H9 (cell line): ENCODE measurements around the gene FRYL. TPM values are rescaled to one million over a fixed set of nuclear protein-coding genes. Genes with fewer than 3 reads are reported as not detected.

Source experiments
- DNase-seq: peaks from one replicate; pipeline ENCODE4 v3.0.0-alpha.2; 2017
- H2AFZ ChIP-seq: one replicate; pipeline ENCODE4 v1.6.1; 2013; ENCODE audit warnings: mild to moderate bottlenecking, low read length, control low read depth, moderate library complexity
- H2AK5ac ChIP-seq: 2 replicates; pipeline ENCODE4 v1.6.1; 2013; ENCODE audit warnings: low read length, control low read depth, mixed read lengths; ENCODE audit not compliant: insufficient read length
- H2BK120ac ChIP-seq: one replicate; pipeline ENCODE4 v1.6.1; 2013; ENCODE audit warnings: low read depth, mild to moderate bottlenecking, low read length, control low read depth, inconsistent platforms; ENCODE audit not compliant: poor library complexity, severe bottlenecking
- H2BK12ac ChIP-seq: 2 replicates; pipeline ENCODE4 v1.6.1; 2013; ENCODE audit warnings: low read length, control low read depth, mixed read lengths, low read depth; ENCODE audit not compliant: insufficient read length
- H2BK15ac ChIP-seq: 2 replicates; pipeline ENCODE4 v1.6.1; 2013; ENCODE audit warnings: low read depth, low read length, control low read depth
- H2BK20ac ChIP-seq: one replicate; pipeline ENCODE4 v1.6.1; 2013; ENCODE audit warnings: low read depth, mild to moderate bottlenecking, low read length, control low read depth, inconsistent platforms; ENCODE audit not compliant: poor library complexity, severe bottlenecking
- H2BK5ac ChIP-seq: 2 replicates; pipeline ENCODE4 v1.6.1; 2013; ENCODE audit warnings: low read length, control low read depth, mixed read lengths; ENCODE audit not compliant: insufficient read length
- H3K14ac ChIP-seq: 2 replicates; pipeline ENCODE4 v1.6.1; 2013; ENCODE audit warnings: low read length, control low read depth; ENCODE audit not compliant: insufficient read depth
- H3K18ac ChIP-seq: 2 replicates; pipeline ENCODE4 v1.6.1; 2013; ENCODE audit warnings: low read depth, mild to moderate bottlenecking, mixed read lengths, low read length, control low read depth; ENCODE audit not compliant: insufficient read length
- H3K23ac ChIP-seq: 2 replicates; pipeline ENCODE4 v1.6.1; 2013; ENCODE audit warnings: low read length, control low read depth, mixed read lengths, low read depth; ENCODE audit not compliant: insufficient read length
- H3K23me2 ChIP-seq: 2 replicates; pipeline ENCODE4 v1.6.1; 2013; ENCODE audit warnings: low read depth, mild to moderate bottlenecking, mixed read lengths, low read length, control low read depth; ENCODE audit not compliant: insufficient read length, poor library complexity, severe bottlenecking
- H3K27ac ChIP-seq: 2 replicates; pipeline ENCODE4 v1.5.1; 2013; ENCODE audit warnings: low read length, control low read depth, mixed read lengths, low read depth; ENCODE audit not compliant: insufficient read length
- H3K27me3 ChIP-seq: 2 replicates; pipeline ENCODE4 v1.6.1; 2013; ENCODE audit warnings: low read length, control low read depth, inconsistent platforms; ENCODE audit not compliant: insufficient read depth
- H3K4ac ChIP-seq: 2 replicates; pipeline ENCODE4 v1.6.1; 2013; ENCODE audit warnings: low read depth, mild to moderate bottlenecking, control low read depth, inconsistent platforms, low read length, moderate library complexity
- H3K4me1 ChIP-seq: 2 replicates; pipeline ENCODE4 v1.6.1; 2013; ENCODE audit warnings: low read length, control low read depth, inconsistent platforms; ENCODE audit not compliant: insufficient read depth
- H3K4me2 ChIP-seq: 2 replicates; pipeline ENCODE4 v1.6.1; 2013; ENCODE audit warnings: low read length, control low read depth, mixed read lengths; ENCODE audit not compliant: insufficient read length, insufficient read depth
- H3K56ac ChIP-seq: 2 replicates; pipeline ENCODE4 v1.6.1; 2013; ENCODE audit warnings: low read depth, mild to moderate bottlenecking, mixed read lengths, low read length, control low read depth; ENCODE audit not compliant: insufficient read length
- H3K79me1 ChIP-seq: 2 replicates; pipeline ENCODE4 v1.6.1; 2013; ENCODE audit warnings: low read depth, mild to moderate bottlenecking, moderate library complexity, low read length, control low read depth, inconsistent platforms; ENCODE audit not compliant: insufficient read depth, poor library complexity, severe bottlenecking
- H3K79me2 ChIP-seq: 2 replicates; pipeline ENCODE4 v1.6.1; 2013; ENCODE audit warnings: low read length, control low read depth, inconsistent platforms; ENCODE audit not compliant: insufficient read depth
- H3K9ac ChIP-seq: 2 replicates; pipeline ENCODE4 v1.6.1; 2013; ENCODE audit warnings: low read length, control low read depth, mixed read lengths; ENCODE audit not compliant: insufficient read length; ENCODE audit errors: extremely low read depth
- H3K9me3 ChIP-seq: one replicate; pipeline ENCODE4 v1.6.1; 2013; ENCODE audit warnings: low read depth, low read length, inconsistent platforms; ENCODE audit not compliant: control insufficient read depth
- H3T11ph ChIP-seq: one replicate; pipeline ENCODE4 v1.6.1; 2013; ENCODE audit warnings: mild to moderate bottlenecking, low read length, control low read depth, inconsistent platforms
- H4K20me1 ChIP-seq: one replicate; pipeline ENCODE4 v1.6.1; 2013; ENCODE audit not compliant: control insufficient read depth, insufficient read length, insufficient read depth
- H4K5ac ChIP-seq: 2 replicates; pipeline ENCODE4 v1.6.1; 2013; ENCODE audit warnings: low read depth, mild to moderate bottlenecking, mixed read lengths, low read length, control low read depth; ENCODE audit not compliant: insufficient read length
- H4K8ac ChIP-seq: replicated peaks from 2 replicates; pipeline ENCODE4 v1.6.1; 2013; ENCODE audit warnings: low read length, control low read depth, mixed read lengths, low read depth; ENCODE audit not compliant: insufficient read length
- H4K91ac ChIP-seq: 2 replicates; pipeline ENCODE4 v1.6.1; 2013; ENCODE audit warnings: low read depth, mild to moderate bottlenecking, moderate library complexity, mixed read lengths, low read length, control low read depth; ENCODE audit not compliant: insufficient read length
- H3K27ac Mint-ChIP-seq, 3 experiments: 2 replicates in 2 of 3; 3 replicates in 1 of 3; pipeline ENCODE4 v1.8.0; 2020 to 2021; ENCODE audit warnings: mixed read lengths in 3 of 3, mild to moderate bottlenecking in 1 of 3, moderate library complexity in 1 of 3
- H3K27me3 Mint-ChIP-seq: 2 replicates; pipeline ENCODE4 v1.8.0; 2021; ENCODE audit warnings: low read depth, mild to moderate bottlenecking, moderate library complexity, mixed read lengths
- H3K36me3 Mint-ChIP-seq, 3 experiments: 2 replicates in 2 of 3; 3 replicates in 1 of 3; pipeline ENCODE4 v1.8.0; 2020 to 2021; ENCODE audit warnings: low read depth in 3 of 3, mixed read lengths in 3 of 3; ENCODE audit not compliant: insufficient read depth in 1 of 3
- H3K4me1 Mint-ChIP-seq, 2 experiments: 2 replicates each; pipeline ENCODE4 v1.8.0; 2020; ENCODE audit warnings: mixed read lengths in 2 of 2
- H3K4me3 Mint-ChIP-seq, 2 experiments: 2 replicates in 1 of 2; 3 replicates in 1 of 2; pipeline ENCODE4 v1.8.0; 2020 to 2021; ENCODE audit warnings: mild to moderate bottlenecking in 2 of 2, mixed read lengths in 2 of 2, moderate library complexity in 1 of 2
- H3K9me3 Mint-ChIP-seq, 2 experiments: 2 replicates in 1 of 2; 3 replicates in 1 of 2; pipeline ENCODE4 v1.8.0; 2020; ENCODE audit warnings: mild to moderate bottlenecking in 2 of 2, mixed read lengths in 2 of 2, moderate library complexity in 1 of 2
- WGBS: extraction: QIAGEN DNeasy Blood & Tissue Kit; methylation state at CpG from one replicate; pipeline ENCODE4 v1.1.7; 2013; ENCODE audit warnings: missing lambda C conversion rate, low lambda C conversion rate, mixed read lengths; ENCODE audit not compliant: insufficient read length; ENCODE audit errors: extremely low coverage; 5-methylcytosine and 5-hydroxymethylcytosine counted together
- total RNA-seq: library from RNA; stranded (reverse); gene quantifications from 2 replicates; pipeline ENCODE4 v1.2.1, GENCODE V29; 2021
- TF ChIP-seq, protein P1 (sequence below): fragments of 200-600 bp; sonication (generic); conservative IDR thresholded peaks from 3 replicates; pipeline ENCODE4 v1.8.0; 2021; ENCODE audit warnings: antibody characterized with exemption, mild to moderate bottlenecking

The FRYL gene
- total RNA-seq, 1 experiment from 2014 or later, result 31.5 TPM

DNA sequence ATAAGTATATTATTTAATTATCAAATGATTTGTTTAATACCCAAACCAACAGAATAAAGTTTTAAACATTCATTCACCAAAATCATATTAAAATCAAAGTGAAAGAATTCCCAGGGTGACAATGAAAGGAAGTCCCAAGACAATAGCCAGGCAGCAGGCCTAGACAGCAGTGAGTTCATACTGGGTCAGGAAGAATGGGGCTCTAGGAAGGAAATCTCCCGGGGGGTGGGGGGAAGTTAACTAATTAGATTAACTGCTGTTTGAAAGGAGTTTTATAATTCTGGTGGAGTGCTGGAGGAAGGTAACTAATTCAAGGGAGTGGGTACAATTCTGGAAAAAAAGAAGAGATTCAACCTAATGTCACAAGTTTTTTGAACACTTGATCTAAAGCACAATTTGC, 185.9 kb downstream of the FRYL start:
- H3K23ac ChIP-seq, result no peak overlapping the region
- no peak overlapping the region for H3K9ac ChIP-seq
- no peak overlapping the region for H2AFZ ChIP-seq
- no peak overlapping the region for H3K4ac ChIP-seq
- no peak overlapping the region for H2AK5ac ChIP-seq
- Mint-ChIP-seq H3K27me3 (no peaks in the 10 kb centered on the region), H3K36me3 (peaks cover 0 to 14% (median 9%) of the 10 kb centered on the region in 3 experiments; a peak in 5 of 7 replicates), H3K4me1 (peaks cover 9 to 10% of the 10 kb centered on the region in 2 experiments), H3K4me3 (peak overlapping the region in 1 of 2 experiments; percentile 45; a peak in 2 of 5 replicates), H3K9me3 (no peaks in the 10 kb centered on the region), H3K27ac (no peak overlapping the region)
- no peak overlapping the region for H3K18ac ChIP-seq
- no CpG with 5 or more reads among the region's 1 CpG for WGBS
- no peak overlapping the region for H3K4me2 ChIP-seq
- H4K20me1 ChIP-seq, result no peaks in the 10 kb centered on the region
- no peak overlapping the region for H3K14ac ChIP-seq
- no peaks in the 10 kb centered on the region for H3K23me2 ChIP-seq
- H3K79me1 ChIP-seq, result no peaks in the 10 kb centered on the region
- H2BK5ac ChIP-seq, result no peak overlapping the region
- H3K79me2 ChIP-seq, result no peaks in the 10 kb centered on the region
- TF ChIP-seq, protein P1, sequence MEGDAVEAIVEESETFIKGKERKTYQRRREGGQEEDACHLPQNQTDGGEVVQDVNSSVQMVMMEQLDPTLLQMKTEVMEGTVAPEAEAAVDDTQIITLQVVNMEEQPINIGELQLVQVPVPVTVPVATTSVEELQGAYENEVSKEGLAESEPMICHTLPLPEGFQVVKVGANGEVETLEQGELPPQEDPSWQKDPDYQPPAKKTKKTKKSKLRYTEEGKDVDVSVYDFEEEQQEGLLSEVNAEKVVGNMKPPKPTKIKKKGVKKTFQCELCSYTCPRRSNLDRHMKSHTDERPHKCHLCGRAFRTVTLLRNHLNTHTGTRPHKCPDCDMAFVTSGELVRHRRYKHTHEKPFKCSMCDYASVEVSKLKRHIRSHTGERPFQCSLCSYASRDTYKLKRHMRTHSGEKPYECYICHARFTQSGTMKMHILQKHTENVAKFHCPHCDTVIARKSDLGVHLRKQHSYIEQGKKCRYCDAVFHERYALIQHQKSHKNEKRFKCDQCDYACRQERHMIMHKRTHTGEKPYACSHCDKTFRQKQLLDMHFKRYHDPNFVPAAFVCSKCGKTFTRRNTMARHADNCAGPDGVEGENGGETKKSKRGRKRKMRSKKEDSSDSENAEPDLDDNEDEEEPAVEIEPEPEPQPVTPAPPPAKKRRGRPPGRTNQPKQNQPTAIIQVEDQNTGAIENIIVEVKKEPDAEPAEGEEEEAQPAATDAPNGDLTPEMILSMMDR, result no peak
- no peak overlapping the region for H3K27ac ChIP-seq
- H4K91ac ChIP-seq, result no peak overlapping the region
- H3K27me3 ChIP-seq, result no peaks in the 10 kb centered on the region
- H4K5ac ChIP-seq, result no peak overlapping the region
- no peak overlapping the region for H3K56ac ChIP-seq
- no peak overlapping the region for H2BK15ac ChIP-seq
- H3T11ph ChIP-seq, result no peak overlapping the region
- no peaks in the 10 kb centered on the region for H3K9me3 ChIP-seq
- H4K8ac ChIP-seq, result no peak overlapping the region
- no peak overlapping the region for H2BK120ac ChIP-seq
- no peaks in the 10 kb centered on the region for H3K4me1 ChIP-seq
- H2BK20ac ChIP-seq, result no peak overlapping the region
- H2BK12ac ChIP-seq, result no peak overlapping the region
- DNase-seq, result no peak
